HEK293 (cell line): ENCODE measurements around the gene PUM1.

Experiments
- WT1 ChIP-seq: fragments of 450-650 bp; formaldehyde crosslinking; IDR thresholded peaks from 2 replicates; pipeline ENCODE4 v1.5.1; 2016; ENCODE audit warnings: missing biosample characterization, missing genetic modification characterization
- ZBTB49 ChIP-seq: fragments of 450-650 bp; formaldehyde crosslinking; IDR thresholded peaks from 2 replicates; pipeline ENCODE4 v1.5.1; 2016; ENCODE audit warnings: missing biosample characterization, missing genetic modification characterization, low read depth
- ZNF18 ChIP-seq: fragments of 450-650 bp; formaldehyde crosslinking; IDR thresholded peaks from 2 replicates; pipeline ENCODE4 v1.5.1; 2016; ENCODE audit warnings: missing biosample characterization, missing genetic modification characterization
- ZNF274 ChIP-seq, 2 experiments: fragments of 200-500 bp in 1 of 2; fragments of 450-650 bp in 1 of 2; sonication (Bioruptor generic) in 1 of 2; formaldehyde crosslinking in 1 of 2; IDR thresholded peaks; 2 replicates each; pipeline versions ENCODE4 v1.5.1 to v1.6.1; 2014 to 2016; ENCODE audit warnings: borderline replicate concordance in 1 of 2, inconsistent platforms in 1 of 2, low read length in 1 of 2, missing biosample characterization in 1 of 2, missing genetic modification characterization in 1 of 2
- ZNF280C ChIP-seq: fragments of 450-650 bp; formaldehyde crosslinking; IDR thresholded peaks from 2 replicates; pipeline ENCODE4 v1.5.1; 2016; ENCODE audit warnings: missing biosample characterization, missing genetic modification characterization
- ZNF449 ChIP-seq: fragments of 450-650 bp; formaldehyde crosslinking; IDR thresholded peaks from 2 replicates; pipeline ENCODE4 v1.5.1; 2017; ENCODE audit warnings: missing biosample characterization, mild to moderate bottlenecking, missing genetic modification characterization, moderate library complexity
- ZNF704 ChIP-seq: fragments of 450-650 bp; formaldehyde crosslinking; IDR thresholded peaks from 2 replicates; pipeline ENCODE4 v1.5.1; 2016; ENCODE audit warnings: missing biosample characterization, missing genetic modification characterization

- TF ChIP-seq ZNF274 (IDR thresholded peaks at IDR 0.05; ENCODE audit: low read length) (no peak), ZNF274 (tag by site-specific recombination; IDR thresholded peaks at IDR 0.05; ENCODE audit: borderline replicate concordance) (no peak), WT1 (tag by site-specific recombination) (no peak), ZNF280C (no peak), ZBTB49 (tag by site-specific recombination) (no peak), ZNF449 (tag by site-specific recombination) (no peak), ZNF18 (tag by site-specific recombination) (no peak), ZNF704 (tag by site-specific recombination) (no peak)
These were observed 110.0 kb downstream of the PUM1 start for GRCh38 chr1:30955448-30956015.
